NCI-H345 treated with DMSO at 0.1 percent for 48 hours (cell line): ENCODE results near the gene KDELR3.

ENCODE experiments used
- DNase-seq: peaks from one replicate; lab custom pipeline; 2025; ENCODE audit not compliant: unreplicated experiment; lab: John Stamatoyannopoulos, UW

KDELR3 gene

DNA sequence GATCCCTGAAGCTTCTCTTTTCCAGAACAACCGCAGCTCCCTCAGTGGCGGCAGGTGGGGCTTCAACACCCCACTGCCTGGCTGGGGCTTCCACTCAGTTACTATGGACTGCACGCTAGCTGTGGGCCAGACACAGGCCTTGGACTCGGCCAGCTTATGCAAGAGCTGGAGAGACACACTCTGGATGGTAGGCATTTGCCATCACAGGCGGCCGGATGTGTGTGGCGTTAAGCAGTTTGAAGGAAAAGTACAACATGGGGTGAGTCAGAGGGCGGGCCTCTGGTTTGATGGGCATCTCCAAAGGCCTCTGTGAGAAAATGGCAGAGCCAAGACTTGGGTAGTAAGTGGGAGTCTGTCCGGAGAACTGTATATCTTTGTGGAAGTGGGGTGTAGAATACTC lies 30.5 kb upstream of the KDELR3 start:
- DNase-seq = no peak

GRCh38 chr22:38440747-38441350 lies 27.0 kb upstream of the KDELR3 start:
- no peak for DNase-seq

- DNase-seq = no peak
Observed at GRCh38 chr22:38441620-38442287, 26.1 kb upstream of the KDELR3 start.

DNA sequence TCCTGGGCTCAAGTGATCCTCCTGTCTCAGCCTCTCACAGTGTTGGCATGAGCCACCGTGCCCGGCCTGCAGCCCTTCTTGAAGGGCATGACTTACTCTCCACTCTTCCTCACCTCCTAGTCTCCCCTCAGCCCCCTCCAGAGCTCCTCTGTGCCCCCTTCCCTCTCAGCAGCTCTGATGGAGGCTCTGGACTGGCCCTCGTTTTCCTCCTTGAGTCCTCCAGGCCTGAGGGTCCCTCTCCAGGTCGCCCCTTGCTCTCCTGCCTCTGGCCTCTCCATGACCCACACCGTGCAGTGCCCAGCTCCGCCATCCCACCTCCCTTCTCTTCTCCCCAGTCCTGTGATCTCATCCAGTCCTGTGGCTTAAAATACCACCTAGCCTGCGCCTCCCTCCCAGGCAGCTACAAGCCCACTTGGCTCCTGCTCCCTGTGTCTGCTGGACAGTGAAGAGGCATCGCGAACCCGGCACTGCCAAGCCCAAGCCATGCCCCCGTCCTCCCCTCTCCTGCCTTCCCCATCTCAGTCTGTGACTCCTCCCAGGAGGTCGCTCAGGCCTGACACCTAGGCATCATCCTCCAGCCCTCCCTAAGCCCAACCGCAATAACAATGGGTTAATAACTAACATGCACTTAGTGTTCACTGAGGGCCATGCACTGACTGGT lies 24.8 kb upstream of the KDELR3 start:
- no peak for DNase-seq

DNA sequence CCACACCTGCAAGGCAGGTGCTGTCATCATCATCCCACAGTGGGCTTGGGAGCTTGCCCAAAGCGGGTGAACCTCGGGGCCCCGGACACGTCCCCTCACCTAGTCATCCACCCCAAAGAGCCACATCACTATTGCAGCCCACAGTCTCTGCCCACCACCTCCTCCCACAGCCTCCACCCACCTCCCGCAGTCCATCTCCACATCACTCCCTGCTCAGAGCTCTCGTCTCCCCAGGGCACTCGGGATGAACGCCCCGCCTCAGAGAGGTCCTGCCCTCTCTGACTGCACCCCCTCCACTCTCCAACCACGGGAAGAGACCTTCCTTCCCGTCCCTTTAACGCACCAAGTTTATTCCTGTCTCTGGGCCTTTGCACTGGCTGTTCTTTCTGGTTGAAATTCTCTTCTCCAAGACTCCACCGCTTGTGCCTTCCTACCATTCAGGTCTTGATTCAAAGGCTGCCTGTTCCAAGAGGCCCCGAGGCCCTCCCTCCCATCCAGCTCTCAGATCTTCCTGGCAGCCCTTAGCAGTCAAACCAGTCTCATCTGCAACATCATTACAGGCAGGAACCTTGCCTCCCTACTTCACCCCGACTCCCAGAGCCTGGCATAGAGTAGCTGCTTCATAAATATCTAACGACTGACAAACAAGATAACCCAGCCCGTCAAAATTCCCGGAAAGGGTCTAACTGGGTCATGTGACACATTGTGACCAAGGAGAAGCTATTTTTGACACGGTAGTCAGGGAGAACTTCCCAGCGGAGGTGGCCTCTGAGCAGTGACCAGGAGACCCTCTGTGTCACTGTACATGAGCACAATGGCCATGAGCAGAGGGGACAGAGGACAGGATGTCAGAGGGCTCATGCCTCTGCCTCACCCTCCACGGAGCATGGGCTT lies 24.0 kb upstream of the KDELR3 start:
- DNase-seq = no peak

GRCh38 chr22:38444783-38445182 lies 23.1 kb upstream of the KDELR3 start:
- no peak for DNase-seq

DNA sequence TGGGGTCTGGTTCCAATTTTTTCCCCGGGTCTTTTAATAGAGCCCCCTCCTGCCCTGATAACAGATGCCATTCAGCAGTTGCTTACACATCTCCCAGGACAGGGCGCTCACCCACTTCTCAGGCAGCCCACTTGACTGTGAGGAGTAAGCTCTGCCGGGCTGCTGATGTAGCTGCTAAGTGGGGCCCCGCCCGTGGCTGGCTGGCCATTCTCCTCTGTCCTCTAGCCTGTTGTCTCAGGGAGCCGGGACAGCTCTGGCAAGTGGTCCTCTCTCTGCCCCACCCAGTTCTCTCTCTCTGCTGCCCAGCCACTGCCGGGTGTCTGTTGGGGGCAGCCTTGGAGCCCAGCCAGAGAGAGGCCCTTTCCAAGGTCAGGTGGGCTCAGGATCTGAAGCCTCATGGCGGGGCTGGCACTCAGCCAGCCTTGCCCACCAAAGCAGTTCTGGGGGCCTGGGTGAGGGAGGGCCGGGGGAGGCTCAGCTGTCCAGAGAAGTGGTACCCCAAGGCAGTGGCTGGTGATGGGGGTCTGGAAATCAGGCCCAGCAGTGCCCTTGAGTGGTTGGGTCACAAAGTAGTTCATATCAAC lies 21.8 kb upstream of the KDELR3 start:
- no peak for DNase-seq

GRCh38 chr22:38448945-38449745 lies 18.8 kb upstream of the KDELR3 start:
- DNase-seq = no peak

DNA sequence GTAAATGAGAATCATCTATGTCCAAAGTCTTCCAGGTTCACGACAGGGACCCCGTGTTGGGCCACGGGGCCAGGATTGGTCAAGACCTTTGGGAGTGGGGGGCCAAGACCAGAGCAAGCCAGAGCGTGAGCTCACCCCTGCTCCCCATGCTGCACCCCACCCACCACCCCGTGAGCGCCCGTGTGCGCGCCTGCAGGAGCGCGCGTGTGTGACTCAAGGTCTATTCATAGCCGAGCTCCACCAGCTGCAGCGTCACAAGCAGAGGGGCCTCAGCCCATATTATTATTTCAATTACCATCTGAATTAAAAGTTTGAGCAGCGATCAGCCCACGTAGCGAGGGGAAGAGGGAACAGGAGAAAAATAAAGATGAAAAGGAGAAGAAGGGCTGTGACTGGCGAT lies 18.1 kb upstream of the KDELR3 start:
- DNase-seq = no peak

DNA sequence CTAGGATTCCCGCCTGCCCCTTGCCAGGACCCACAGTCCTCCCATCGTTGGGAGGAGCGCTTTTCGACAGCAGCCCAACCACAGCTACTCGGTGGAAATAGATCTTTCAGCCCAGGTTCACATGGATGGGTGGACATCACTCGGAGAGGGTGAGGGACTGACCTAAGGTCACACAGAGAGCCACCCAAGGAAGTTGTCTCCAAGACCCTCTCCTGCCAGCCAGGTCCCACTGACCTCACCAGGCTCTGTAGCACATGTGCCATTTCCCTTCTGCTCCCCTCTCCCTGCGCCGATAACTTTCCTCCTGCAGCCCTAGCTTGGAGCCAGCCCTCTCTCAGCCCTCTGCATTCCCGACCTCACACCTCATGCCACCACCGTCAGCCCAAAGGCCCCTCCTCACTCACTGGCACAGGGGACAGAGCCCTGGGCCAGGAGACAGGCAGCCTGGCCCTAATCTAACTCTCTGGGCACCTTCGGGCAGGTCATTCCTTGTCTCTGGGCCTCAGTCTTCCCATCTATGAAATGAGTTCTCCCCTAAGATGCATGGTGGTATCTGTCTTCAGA lies 17.6 kb upstream of the KDELR3 start:
- DNase-seq = no peak

- DNase-seq = no peak
Observed at GRCh38 chr22:38451404-38451803, 16.5 kb upstream of the KDELR3 start.

DNA sequence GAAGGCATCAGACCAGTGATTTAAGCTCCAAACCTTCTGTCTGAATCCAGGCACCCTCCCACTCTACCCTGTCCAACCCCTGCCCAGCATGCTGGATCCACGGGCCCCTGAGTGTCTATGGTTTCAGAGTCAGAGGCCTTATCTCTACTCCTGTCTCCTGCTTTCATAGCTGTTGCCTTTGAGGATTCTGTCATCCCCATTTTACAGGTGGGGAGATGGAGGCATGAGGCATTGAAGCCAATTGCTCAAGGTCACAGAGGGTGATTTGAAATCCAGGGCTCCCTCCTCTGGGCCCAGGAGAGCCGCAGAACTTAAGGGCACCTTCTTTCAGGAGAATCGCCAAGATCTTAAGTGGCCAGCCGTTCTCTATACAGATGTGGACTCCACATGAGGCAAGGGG lies 16.0 kb upstream of the KDELR3 start:
- DNase-seq = no peak

- no peak for DNase-seq
Observed at GRCh38 chr22:38452373-38453065, 15.4 kb upstream of the KDELR3 start.

DNA sequence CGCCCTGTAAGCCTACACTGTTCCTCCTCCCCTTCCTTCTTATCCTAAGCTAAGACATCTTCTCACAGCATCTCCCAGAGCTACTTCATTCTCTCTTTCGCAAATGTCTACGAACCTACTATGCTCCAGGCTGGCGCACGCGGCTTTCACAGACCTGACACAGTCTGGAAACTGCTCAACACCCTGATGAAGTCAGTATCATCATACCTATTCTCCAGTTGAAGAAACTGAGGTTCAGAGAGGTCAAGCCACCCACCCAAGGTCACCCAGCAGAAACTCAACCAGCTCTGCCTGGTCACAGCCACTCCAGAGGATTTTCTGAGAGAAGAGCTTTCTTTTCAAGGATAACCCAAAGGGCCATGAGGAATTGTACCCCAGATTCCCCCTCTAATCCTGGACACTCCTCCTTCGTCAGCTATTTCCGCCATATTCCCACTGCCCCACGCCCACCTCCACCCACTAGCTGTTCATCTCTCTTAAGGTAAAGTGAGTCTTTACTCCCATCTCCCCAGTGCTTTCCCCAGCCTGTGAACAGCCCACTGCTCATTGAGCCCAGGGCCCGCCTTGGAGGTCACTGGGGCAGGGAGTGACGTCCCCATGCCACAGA lies 14.7 kb upstream of the KDELR3 start:
- DNase-seq = no peak

DNA sequence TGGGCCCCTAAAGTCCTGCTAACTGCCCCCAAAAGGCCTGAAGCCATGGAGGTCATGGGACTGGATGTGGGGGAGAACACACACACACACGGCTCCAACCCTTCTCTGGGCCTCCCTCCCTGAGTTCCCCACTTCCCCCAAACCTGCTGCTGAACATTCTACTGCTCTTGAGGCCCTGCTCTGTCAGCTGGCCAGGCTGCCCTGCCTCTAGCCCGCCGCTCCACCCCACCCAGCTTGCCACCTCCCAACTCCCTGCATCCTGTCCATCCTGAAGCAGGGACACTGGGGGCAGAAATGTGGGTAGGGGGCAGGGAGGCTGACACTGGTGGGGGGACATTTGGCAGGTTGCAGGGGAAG lies 13.9 kb upstream of the KDELR3 start:
- DNase-seq = no peak

- no peak for DNase-seq
Observed at GRCh38 chr22:38454353-38455075, 13.4 kb upstream of the KDELR3 start.

GRCh38 chr22:38455076-38455529 lies 12.8 kb upstream of the KDELR3 start, which contains the start of gene KCNJ4:
Gene KCNJ4 (minus strand): TSS chr22:38455199. CDS start chr22:38428132, 27,067 bp downstream.
- DNase-seq = no peak
